Type B pancreatic cell (in vitro differentiated cells): ENCODE results near the gene RPS5. TPM values are rescaled to one million over a fixed set of nuclear protein-coding genes. Genes with fewer than 3 reads are reported as not detected.
"Not testable (repeated sequence)": the region's sequence is repeated elsewhere in the genome, so short reads cannot be mapped to it uniquely, and the experiment has no call there.

Experiments
- DNase-seq: peaks from one replicate; pipeline ENCODE4 v3.0.0; 2021; ENCODE audit warnings: mixed read lengths; ENCODE audit not compliant: unreplicated experiment; ENCODE audit errors: extremely low spot score
- H3K27ac Mint-ChIP-seq: 2 replicates; pipeline ENCODE4 v1.8.0; 2021; ENCODE audit warnings: mild to moderate bottlenecking, mixed read lengths
- H3K27me3 Mint-ChIP-seq: 2 replicates; pipeline ENCODE4 v1.8.0; 2021; ENCODE audit warnings: mixed read lengths
- H3K36me3 Mint-ChIP-seq: 2 replicates; pipeline ENCODE4 v1.8.0; 2021; ENCODE audit warnings: mixed read lengths
- H3K4me1 Mint-ChIP-seq: one replicate; pipeline ENCODE4 v1.8.0; 2021; ENCODE audit warnings: mixed read lengths; ENCODE audit not compliant: unreplicated experiment
- H3K4me3 Mint-ChIP-seq: 2 replicates; pipeline ENCODE4 v1.8.0; 2021; ENCODE audit warnings: mild to moderate bottlenecking, mixed read lengths
- H3K9me3 Mint-ChIP-seq: 2 replicates; pipeline ENCODE4 v1.8.0; 2021; ENCODE audit warnings: mixed read lengths
- microRNA-seq: library from miRNA; unstranded; fragments of <30 nt; microRNA quantifications from one replicate; pipeline ENCODE4, GENCODE V29; 2020
- total RNA-seq: library from RNA; stranded (reverse); gene quantifications from 2 replicates; pipeline ENCODE4 v1.2.1, GENCODE V29; 2021; ENCODE audit warnings: low replicate concordance
- TF ChIP-seq, protein P1 (sequence below): fragments of 200-600 bp; sonication (generic); conservative IDR thresholded peaks from 2 replicates; pipeline ENCODE4 v1.5.0; 2021; ENCODE audit warnings: antibody characterized with exemption, mild to moderate bottlenecking

RPS5 gene
- total RNA-seq, 1 donor from 2014 or later: 1,324 TPM

DNA sequence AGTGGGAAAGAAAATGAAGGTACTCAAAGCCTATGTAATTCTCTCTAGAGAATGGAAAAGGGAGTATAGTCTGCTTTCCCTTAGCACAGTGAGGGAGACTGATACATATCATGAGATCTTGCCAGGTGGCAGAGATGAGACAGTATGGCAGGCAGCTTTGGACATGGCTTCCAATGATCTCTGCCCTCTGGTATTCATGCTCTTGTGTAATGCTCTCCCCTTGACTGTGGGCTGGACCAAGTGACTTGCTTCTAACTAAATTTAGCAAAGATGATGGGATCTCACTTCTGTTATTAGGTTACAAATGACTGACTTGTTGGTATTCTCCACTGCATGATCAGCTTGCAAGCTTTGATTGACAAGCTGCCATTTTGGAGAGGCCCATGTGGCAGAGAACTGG lies 42.7 kb downstream of the RPS5 start:
- peaks cover 40% of the 10 kb centered on the region for H3K36me3 Mint-ChIP-seq
- H3K4me3 Mint-ChIP-seq: no peak overlapping the region
- no peaks in the 10 kb centered on the region for H3K4me1 Mint-ChIP-seq
- no peaks in the 10 kb centered on the region for H3K27me3 Mint-ChIP-seq
- TF ChIP-seq, protein P1, sequence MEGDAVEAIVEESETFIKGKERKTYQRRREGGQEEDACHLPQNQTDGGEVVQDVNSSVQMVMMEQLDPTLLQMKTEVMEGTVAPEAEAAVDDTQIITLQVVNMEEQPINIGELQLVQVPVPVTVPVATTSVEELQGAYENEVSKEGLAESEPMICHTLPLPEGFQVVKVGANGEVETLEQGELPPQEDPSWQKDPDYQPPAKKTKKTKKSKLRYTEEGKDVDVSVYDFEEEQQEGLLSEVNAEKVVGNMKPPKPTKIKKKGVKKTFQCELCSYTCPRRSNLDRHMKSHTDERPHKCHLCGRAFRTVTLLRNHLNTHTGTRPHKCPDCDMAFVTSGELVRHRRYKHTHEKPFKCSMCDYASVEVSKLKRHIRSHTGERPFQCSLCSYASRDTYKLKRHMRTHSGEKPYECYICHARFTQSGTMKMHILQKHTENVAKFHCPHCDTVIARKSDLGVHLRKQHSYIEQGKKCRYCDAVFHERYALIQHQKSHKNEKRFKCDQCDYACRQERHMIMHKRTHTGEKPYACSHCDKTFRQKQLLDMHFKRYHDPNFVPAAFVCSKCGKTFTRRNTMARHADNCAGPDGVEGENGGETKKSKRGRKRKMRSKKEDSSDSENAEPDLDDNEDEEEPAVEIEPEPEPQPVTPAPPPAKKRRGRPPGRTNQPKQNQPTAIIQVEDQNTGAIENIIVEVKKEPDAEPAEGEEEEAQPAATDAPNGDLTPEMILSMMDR: no peak
- no peak for DNase-seq
- H3K9me3 Mint-ChIP-seq: peaks cover 5% of the 10 kb centered on the region
- H3K27ac Mint-ChIP-seq: no peak overlapping the region

GRCh38 chr19:58434217-58434616 lies 47.1 kb downstream of the RPS5 start:
- DNase-seq: no peak
- Mint-ChIP-seq H3K9me3 (peaks cover 19% of the 10 kb centered on the region), H3K36me3 (peaks cover 69% of the 10 kb centered on the region)

DNA sequence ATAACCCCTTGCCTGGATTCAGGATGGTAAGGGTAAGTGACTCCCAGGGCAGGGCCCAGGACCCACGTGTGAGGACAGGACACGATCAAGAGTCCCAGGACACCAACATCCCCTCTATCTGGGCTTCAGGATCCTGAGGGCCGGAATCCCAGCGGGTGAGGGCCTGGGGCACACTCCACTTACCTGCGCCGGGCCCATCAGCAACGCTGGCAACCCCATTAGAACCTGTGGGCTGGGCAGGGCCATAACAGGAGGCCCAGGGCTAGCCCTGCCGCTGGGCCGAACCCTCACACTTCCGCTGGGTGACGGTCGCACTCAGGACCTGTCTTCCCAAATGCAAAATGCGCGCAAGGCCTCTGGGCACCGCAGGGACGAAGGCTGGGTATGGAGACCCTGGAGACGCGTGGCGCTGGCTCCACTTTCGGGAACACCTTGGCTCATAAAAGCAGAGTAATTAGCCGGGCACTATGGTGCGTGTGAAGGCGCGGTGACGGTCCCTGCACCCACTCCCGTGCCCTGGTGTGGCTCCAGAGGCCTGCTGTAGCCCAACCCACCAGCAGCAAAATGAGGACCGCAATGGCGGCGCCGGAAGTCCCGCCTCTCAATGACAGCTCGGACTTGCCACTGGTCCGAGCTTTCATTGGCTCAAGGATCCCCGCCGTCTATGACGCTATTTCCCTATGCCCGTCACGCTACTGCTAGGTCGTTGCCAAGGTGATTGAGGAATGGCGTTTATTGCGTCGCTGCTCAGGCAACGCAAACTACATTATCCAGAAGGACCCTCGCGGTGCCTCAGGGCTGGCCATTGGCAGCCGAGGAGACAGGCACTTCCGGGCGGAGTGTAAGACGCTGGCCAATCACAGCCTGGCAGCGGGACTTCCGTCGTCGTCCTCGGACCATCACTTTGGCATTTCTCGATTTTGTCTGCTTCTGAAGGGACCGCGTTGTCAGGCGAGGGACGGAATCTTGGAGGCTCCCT lies 52.8 kb downstream of the RPS5 start, which contains the start of gene ZNF132:
Gene ZNF132 (minus strand): TSS at position 578 of the 979 bp plus-strand sequence. CDS start 332 bp downstream, at position 246.
- DNase-seq: peak; percentile 88
- Mint-ChIP-seq H3K36me3 (peaks cover 48% of the 10 kb centered on the region), H3K4me1 (peaks cover 12% of the 10 kb centered on the region), H3K9me3 (peaks cover 24% of the 10 kb centered on the region), H3K4me3 (peak within 1 kb of the TSS; percentile 96), H3K27me3 (peaks cover 16% of the 10 kb centered on the region), H3K27ac (peak within 1 kb of the TSS; percentile 91)
- TF ChIP-seq, protein P1: no peak

More at GRCh38 chr19:58434217-58434616, 47.1 kb downstream of the RPS5 start:
- no peak overlapping the region for H3K27ac Mint-ChIP-seq
- no peak overlapping the region for H3K4me3 Mint-ChIP-seq
- TF ChIP-seq, protein P1: no peak
- H3K4me1 Mint-ChIP-seq: peaks cover 3% of the 10 kb centered on the region
- H3K27me3 Mint-ChIP-seq: no peaks in the 10 kb centered on the region

- Mint-ChIP-seq H3K27ac (peak overlapping the region; percentile 91), H3K36me3 (peaks cover 42% of the 10 kb centered on the region), H3K9me3 (peaks cover 24% of the 10 kb centered on the region), H3K4me1 (peaks cover 12% of the 10 kb centered on the region), H3K27me3 (peaks cover 20% of the 10 kb centered on the region), H3K4me3 (peak overlapping the region; percentile 96)
- TF ChIP-seq, protein P1: no peak
- DNase-seq: no peak
Measured at GRCh38 chr19:58440556-58440955, 53.5 kb downstream of the RPS5 start.

DNA sequence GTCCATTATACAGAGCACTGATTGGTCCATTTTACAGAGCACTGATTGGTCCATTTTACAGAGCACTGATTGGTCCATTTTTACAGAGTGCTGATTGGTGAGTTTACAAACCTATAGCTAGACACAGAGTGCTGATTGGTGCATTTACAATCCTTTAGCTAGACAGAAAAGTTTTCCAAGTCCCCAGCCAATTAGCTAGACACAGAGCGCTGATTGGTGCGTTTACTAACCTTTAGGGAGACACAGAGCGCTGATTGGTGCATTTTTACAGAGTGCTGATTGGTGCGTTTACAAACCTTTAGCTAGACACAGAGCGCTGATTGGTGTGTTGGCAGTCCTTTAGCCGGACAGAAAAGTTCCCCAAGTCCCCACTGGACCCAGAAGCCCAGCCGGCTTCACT lies 55.9 kb downstream of the RPS5 start:
- not testable (repeated sequence) for H3K27ac Mint-ChIP-seq, DNase-seq, H3K4me3 Mint-ChIP-seq
- peaks cover 12% of the 10 kb centered on the region for H3K4me1 Mint-ChIP-seq
- peaks cover 21% of the 10 kb centered on the region for H3K36me3 Mint-ChIP-seq
- H3K27me3 Mint-ChIP-seq: peaks cover 26% of the 10 kb centered on the region
- peaks cover 12% of the 10 kb centered on the region for H3K9me3 Mint-ChIP-seq

Small RNA genes within 50 kb of the gene (microRNA-seq; reads per million reads assigned to microRNA genes)
- gene MIR4754: not detected

Other genes with a start within 250 kb of the RPS5 start
- gene ZNF329, start 236.5 kb upstream of the RPS5 start, total RNA-seq: 12.5 and 14.5 TPM in 2 replicates
- gene ZNF274, start 204.2 kb upstream of the RPS5 start, total RNA-seq: 27.2 and 34.1 TPM in 2 replicates
- 52.0 and 52.5 TPM in 2 replicates for gene ZNF544, start 158.4 kb upstream of the RPS5 start, total RNA-seq
- 10.8 and 16.4 TPM in 2 replicates for gene ZNF8, start 108.3 kb upstream of the RPS5 start, total RNA-seq
- gene ERVK3-1, start 81.9 kb upstream of the RPS5 start, total RNA-seq: 35.2 and 36.8 TPM in 2 replicates
- gene ZSCAN22, start 60.3 kb upstream of the RPS5 start, total RNA-seq: 4.2 and 5.4 TPM in 2 replicates
- 5.1 and 11.7 TPM in 2 replicates for gene A1BG, start 33.8 kb upstream of the RPS5 start, total RNA-seq
- 4.1 and 8.1 TPM in 2 replicates for gene ZNF497, start 24.5 kb upstream of the RPS5 start, total RNA-seq
- 2.8 and 3.8 TPM in 2 replicates for gene ZNF837, start 6.2 kb upstream of the RPS5 start, total RNA-seq
- 1.0 and 4.0 TPM in 2 replicates for gene RNF225, start 8.4 kb downstream of the RPS5 start, total RNA-seq
- gene ZNF584, start 21.4 kb downstream of the RPS5 start, total RNA-seq: 10.1 and 18.2 TPM in 2 replicates
- gene ZNF132, start 52.9 kb downstream of the RPS5 start, total RNA-seq: 2.5 and 6.0 TPM in 2 replicates
- gene ZNF324B, start 64.4 kb downstream of the RPS5 start, total RNA-seq: 9.3 and 12.7 TPM in 2 replicates
- 11.5 and 15.0 TPM in 2 replicates for gene ZNF324, start 79.8 kb downstream of the RPS5 start, total RNA-seq
- 13.0 and 17.4 TPM in 2 replicates for gene ZNF446, start 89.1 kb downstream of the RPS5 start, total RNA-seq
- gene SLC27A5, start 124.7 kb downstream of the RPS5 start, total RNA-seq: 5.7 and 9.3 TPM in 2 replicates
- 18.6 and 20.2 TPM in 2 replicates for gene ZBTB45, start 132.5 kb downstream of the RPS5 start, total RNA-seq
- gene TRIM28, start 156.8 kb downstream of the RPS5 start, total RNA-seq: 401 and 679 TPM in 2 replicates
- 86.5 and 97.7 TPM in 2 replicates for gene CHMP2A, start 167.8 kb downstream of the RPS5 start, total RNA-seq
- gene UBE2M, start 171.3 kb downstream of the RPS5 start, total RNA-seq: 78.0 and 81.9 TPM in 2 replicates
- 22.9 and 30.0 TPM in 2 replicates for gene MZF1, start 186.1 kb downstream of the RPS5 start, total RNA-seq